Adipocyte (in vitro differentiated cells): ENCODE results near the gene THRB.

Experiments
- DNase-seq: peaks from one replicate; pipeline ENCODE4 v3.0.0-alpha.2; 2015; ENCODE audit warnings: low read depth
- H3K27me3 ChIP-seq: replicated peaks from 2 replicates; pipeline ENCODE4 v1.7.0; 2013; ENCODE audit warnings: mild to moderate bottlenecking, low read length, moderate library complexity; ENCODE audit not compliant: control insufficient read depth, insufficient read depth
- H3K36me3 ChIP-seq: 2 replicates; pipeline ENCODE4 v1.7.0; 2013; ENCODE audit warnings: low read length, mild to moderate bottlenecking, moderate library complexity; ENCODE audit not compliant: control insufficient read depth, insufficient read depth, severe bottlenecking
- H3K4me1 ChIP-seq: 2 replicates; pipeline ENCODE4 v1.7.0; 2013; ENCODE audit warnings: mild to moderate bottlenecking, low read length, moderate library complexity; ENCODE audit not compliant: control insufficient read depth, insufficient read depth
- H3K4me3 ChIP-seq: 2 replicates; pipeline ENCODE4 v1.7.0; 2013; ENCODE audit warnings: mild to moderate bottlenecking, low read length, moderate library complexity
- H3K9ac ChIP-seq: 2 replicates; pipeline ENCODE4 v1.7.0; 2013; ENCODE audit warnings: mild to moderate bottlenecking, low read length, moderate library complexity
- H3K9me3 ChIP-seq: 2 replicates; pipeline ENCODE4 v1.7.0; 2013; ENCODE audit warnings: mild to moderate bottlenecking, low read length, moderate library complexity; ENCODE audit not compliant: control insufficient read depth

Gene THRB

DNA sequence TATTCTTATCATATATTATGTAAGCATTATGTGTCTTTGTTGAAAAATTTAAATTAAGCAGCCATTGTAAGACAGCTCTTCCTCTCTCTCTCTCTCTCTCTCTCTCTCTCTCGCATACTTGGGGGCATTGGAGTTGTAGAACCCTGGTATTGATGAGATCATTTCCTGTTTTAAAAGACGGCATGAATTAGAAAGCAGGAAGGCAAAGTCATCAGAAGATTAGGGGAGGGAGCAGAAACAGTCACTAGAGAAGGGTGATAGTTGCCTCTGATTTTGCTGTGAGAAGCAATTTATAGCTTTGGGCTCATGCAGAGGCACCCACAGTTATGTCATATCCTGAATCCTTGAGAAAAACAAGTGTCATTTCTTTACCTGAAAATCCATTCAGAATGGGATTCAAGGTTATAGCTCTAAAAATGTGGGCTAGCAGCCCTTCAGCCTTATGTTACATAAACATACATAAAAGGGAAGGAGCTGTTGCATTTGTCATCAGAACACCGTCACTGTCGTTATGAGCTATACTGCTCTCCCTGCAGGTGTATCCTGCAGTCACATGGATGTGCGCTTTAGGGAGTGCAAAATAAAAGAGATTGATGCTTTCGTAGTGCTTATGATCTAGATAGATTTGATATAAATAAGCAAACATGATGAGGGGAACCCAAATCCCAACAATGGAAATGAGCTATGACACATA, 335.7 kb downstream of the THRB start:
- H3K36me3 ChIP-seq: no peaks in the 10 kb centered on the region
- no peaks in the 10 kb centered on the region for H3K9me3 ChIP-seq
- H3K4me1 ChIP-seq: peaks cover 12% of the 10 kb centered on the region
- no peak overlapping the region for H3K9ac ChIP-seq
- DNase-seq: no peak
- no peaks in the 10 kb centered on the region for H3K27me3 ChIP-seq
- H3K4me3 ChIP-seq: no peak overlapping the region

DNA sequence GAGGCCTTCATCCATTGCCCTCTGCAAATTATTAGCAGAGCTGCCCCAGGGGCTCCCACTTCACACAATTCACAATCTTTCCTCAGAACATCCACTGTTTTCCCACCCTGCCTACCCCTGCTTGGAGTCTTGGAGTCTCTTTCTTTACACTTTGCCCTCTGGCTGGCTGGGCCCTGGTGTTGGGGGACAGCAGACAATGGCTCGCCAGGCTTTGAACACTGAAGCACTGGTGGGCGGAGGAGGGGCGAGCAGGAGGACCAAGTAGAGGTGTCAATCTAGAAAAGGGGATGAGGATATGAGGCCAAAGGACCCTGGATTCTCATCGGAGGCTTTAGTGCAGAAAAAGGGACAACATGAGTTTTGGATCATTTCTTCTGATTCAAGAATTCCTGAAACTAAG, 337.5 kb downstream of the THRB start:
- Histone ChIP-seq H3K27me3 (no peaks in the 10 kb centered on the region), H3K4me3 (no peak overlapping the region), H3K9ac (no peak overlapping the region), H3K4me1 (peaks cover 17% of the 10 kb centered on the region), H3K36me3 (no peaks in the 10 kb centered on the region), H3K9me3 (no peaks in the 10 kb centered on the region)
- no peak for DNase-seq

DNA sequence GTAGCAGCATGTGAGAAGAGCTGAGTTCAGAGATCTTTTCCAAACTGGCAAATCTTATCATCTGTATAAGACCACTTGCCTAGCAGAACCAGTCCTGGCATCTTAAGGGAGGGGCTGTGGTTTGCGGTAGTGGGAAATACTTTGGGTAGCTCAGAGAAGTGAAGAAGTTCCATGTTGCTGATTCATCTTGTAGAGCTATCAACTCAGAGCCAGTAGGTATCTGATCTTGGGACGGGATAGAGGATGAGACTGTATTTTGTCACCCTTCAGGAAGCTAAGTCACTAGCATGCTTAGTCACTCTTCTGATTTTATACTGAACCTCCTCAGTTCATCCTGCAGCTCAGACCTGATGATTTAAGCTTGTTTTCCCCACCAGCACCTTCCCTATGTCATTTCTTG, 338.2 kb downstream of the THRB start:
- Histone ChIP-seq H3K27me3 (no peaks in the 10 kb centered on the region), H3K9me3 (no peaks in the 10 kb centered on the region), H3K4me1 (peaks cover 16% of the 10 kb centered on the region), H3K9ac (no peak overlapping the region), H3K36me3 (no peaks in the 10 kb centered on the region), H3K4me3 (no peak overlapping the region)
- peak; percentile 36 for DNase-seq

DNA sequence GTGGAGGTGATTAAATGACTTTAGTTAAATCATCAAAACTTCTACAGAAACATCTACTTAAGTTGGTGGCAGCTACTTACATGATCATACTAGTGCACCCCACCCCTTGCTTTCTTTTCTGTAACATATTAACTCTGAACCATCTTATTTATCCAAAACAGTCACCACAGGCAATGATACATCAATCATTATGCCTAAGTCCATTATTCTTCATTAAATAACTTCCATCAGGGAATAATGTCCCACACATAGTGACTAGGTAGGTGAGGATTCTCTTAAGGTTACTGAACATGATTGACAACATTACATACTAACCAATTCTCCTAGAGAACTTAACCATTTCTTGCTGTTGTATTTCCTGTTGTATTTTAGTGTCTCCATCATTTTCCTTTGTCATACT, 339.4 kb downstream of the THRB start:
- H3K9ac ChIP-seq: no peak overlapping the region
- no peaks in the 10 kb centered on the region for H3K36me3 ChIP-seq
- H3K27me3 ChIP-seq: no peaks in the 10 kb centered on the region
- H3K4me3 ChIP-seq: no peak overlapping the region
- H3K9me3 ChIP-seq: no peaks in the 10 kb centered on the region
- peaks cover 8% of the 10 kb centered on the region for H3K4me1 ChIP-seq
- DNase-seq: no peak

DNA sequence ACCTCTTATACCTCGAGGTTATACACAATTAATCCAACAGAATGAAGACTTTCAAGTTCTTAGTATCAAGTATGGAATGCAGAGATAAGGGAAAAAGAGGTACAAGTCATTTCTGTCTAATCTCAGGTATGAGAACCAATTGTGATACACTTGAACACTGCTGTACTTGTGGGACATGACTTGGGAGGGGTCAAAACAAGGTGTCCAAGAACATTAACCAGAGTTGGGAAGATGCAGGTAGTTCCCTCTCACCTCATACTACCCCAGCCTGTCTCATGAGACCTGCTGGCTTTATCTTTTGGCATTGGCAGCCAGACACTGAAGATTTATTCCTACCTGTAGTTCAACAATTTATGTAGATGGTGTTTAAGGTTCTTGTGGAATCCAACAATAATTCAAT, 339.9 kb downstream of the THRB start:
- H3K36me3 ChIP-seq: no peaks in the 10 kb centered on the region
- no peaks in the 10 kb centered on the region for H3K27me3 ChIP-seq
- H3K4me3 ChIP-seq: no peak overlapping the region

DNA sequence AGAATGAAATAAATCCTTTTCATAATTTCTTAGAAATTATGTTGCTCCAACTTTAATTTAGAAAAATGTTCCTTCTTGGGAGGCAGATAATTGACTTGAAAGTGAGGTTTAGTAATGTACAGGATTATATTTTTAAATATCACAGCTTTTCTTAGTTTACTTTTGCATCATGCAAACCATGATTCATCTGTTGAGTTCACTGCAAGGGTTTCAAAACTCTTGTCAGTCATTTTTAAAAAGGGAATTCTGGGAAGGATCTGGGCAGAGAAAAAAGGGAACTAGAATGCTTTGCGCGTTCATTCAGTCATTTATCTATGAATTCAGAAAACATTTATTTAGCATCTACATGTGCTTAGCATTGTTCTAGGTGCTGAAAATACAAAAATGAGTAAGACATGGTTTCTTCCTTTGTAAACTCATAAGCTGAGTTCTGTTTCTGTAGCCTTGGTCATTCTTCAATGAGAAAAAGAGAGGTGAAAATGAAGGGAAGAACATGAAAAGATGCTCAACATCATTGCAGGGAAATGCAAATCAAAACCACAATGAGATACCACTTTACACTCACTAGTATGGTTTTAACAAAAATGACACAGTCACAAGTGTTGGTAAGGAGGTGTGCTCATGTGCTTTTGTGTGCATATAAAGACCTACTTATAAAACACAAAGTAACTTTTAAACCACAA, 340.5 kb downstream of the THRB start:
- Histone ChIP-seq H3K27me3 (no peaks in the 10 kb centered on the region), H3K9ac (no peak overlapping the region), H3K4me3 (no peak overlapping the region), H3K36me3 (no peaks in the 10 kb centered on the region), H3K9me3 (no peaks in the 10 kb centered on the region), H3K4me1 (peaks cover 8% of the 10 kb centered on the region)
- peak; percentile 33 for DNase-seq

More for the DNA sequence above, 339.9 kb downstream of the THRB start:
- no peak overlapping the region for H3K9ac ChIP-seq
- DNase-seq: no peak
- H3K9me3 ChIP-seq: no peaks in the 10 kb centered on the region
- H3K4me1 ChIP-seq: peaks cover 8% of the 10 kb centered on the region

DNA sequence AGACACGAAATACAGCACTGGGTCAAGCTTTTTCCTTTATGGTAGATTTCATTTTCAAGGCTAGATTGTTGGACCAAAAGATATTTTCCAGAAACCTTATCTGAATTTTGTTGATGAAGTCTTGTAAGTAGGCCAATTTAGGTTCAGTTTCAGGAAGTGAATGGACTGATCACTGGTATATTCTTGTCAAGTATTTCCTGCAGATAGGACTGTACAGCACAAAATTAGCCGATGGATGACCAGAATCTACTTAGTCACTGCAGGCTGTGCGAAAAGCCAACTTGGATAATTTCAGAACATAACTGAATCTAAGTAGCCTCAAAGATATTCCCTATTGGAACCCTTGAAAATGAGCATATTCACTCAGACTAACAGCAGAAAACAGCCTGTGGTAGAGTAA, 343.1 kb downstream of the THRB start:
- Histone ChIP-seq H3K36me3 (no peaks in the 10 kb centered on the region), H3K9me3 (no peaks in the 10 kb centered on the region), H3K4me3 (no peak overlapping the region), H3K27me3 (no peaks in the 10 kb centered on the region), H3K9ac (no peak overlapping the region), H3K4me1 (peaks cover 19% of the 10 kb centered on the region)
- DNase-seq: no peak

DNA sequence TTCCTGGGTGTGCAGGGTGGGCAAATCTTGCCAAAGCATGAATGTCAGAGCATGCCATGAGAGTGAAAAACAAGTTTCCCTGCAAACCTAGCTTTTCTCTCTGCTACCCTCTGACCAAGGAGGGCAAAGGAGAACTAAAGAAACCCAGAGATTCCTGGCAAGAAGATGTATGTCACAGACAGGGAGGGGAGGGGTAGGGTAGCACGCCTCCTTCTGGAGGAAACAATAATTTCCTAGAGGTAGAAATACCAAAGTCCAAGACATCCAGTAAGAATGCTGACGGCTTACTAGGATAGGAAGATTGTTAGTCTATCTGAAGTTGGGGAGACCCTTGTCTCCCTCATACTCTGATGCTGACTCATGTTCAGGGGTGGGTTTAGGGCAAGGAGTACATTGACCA, 345.6 kb downstream of the THRB start:
- DNase-seq: no peak
- Histone ChIP-seq H3K9me3 (no peaks in the 10 kb centered on the region), H3K4me1 (peaks cover 37% of the 10 kb centered on the region), H3K27me3 (no peaks in the 10 kb centered on the region), H3K36me3 (no peaks in the 10 kb centered on the region), H3K4me3 (no peak overlapping the region), H3K9ac (no peak overlapping the region)

DNA sequence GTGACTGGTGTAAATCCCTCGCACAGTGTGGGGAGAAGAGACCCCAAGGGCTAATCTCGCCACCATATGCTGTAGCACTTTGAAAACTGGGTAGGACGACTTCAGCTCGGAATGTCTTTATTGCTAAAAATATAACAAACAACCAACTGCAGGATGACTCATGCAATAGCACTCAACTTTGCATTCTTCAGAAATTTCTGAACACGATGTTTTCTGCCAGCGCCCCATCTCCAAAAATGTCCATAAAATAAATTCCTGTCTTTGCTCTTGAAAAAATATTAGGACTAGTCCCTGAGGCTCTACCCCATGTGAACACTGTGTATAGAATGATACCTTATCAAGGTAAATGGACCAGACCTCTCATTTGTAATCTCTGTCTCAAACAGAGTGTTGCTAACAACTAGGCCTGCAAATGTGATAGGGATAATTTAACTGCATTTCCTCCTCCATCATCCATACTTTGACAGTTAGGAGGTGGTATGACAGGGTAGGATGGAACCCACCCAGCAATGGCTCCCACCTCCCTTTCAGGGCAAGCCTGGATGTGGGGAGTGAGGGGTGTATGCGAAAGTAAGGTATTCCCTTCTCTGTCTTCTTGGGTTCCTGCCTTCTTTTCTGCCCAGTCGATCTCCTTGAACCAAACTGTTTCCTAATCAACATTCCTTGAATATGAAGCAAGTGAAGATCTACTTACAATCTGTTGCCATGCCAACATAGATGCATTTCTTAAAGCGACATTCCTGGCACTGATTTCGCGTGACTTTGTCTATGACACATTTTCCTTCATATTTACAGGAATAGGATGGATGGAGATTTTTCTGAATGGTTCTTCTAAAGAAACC, 348.4 kb downstream of the THRB start:
- Histone ChIP-seq H3K36me3 (peaks cover 16% of the 10 kb centered on the region), H3K9me3 (no peaks in the 10 kb centered on the region), H3K4me1 (peaks cover 31% of the 10 kb centered on the region), H3K9ac (peak overlapping the region; percentile 83), H3K4me3 (peak overlapping the region; percentile 51), H3K27me3 (no peaks in the 10 kb centered on the region)
- peak; percentile 94 for DNase-seq

DNA sequence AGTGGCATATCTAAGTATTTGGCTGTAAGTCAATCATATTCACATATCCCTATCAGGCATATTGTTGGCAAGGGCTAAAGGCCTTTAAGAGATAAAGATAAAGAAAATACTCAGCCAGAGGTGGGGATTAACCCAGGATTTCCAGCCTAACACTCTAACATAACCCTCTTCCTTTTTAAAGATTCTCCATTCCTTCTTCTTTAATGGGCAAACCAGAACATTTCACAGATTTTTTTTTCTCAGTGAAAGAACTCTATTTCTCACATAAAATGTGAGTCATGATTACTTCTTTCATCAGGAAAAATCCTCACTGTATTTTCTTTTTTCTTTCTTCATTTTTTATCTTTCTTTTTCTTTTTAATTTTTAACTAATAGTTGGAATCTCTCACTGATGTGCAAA, 349.2 kb downstream of the THRB start:
- Histone ChIP-seq H3K36me3 (peaks cover 16% of the 10 kb centered on the region), H3K9me3 (no peaks in the 10 kb centered on the region), H3K27me3 (no peaks in the 10 kb centered on the region), H3K4me3 (peak overlapping the region; percentile 51), H3K9ac (peak overlapping the region; percentile 83), H3K4me1 (peaks cover 31% of the 10 kb centered on the region)
- peak; percentile 45 for DNase-seq

DNA sequence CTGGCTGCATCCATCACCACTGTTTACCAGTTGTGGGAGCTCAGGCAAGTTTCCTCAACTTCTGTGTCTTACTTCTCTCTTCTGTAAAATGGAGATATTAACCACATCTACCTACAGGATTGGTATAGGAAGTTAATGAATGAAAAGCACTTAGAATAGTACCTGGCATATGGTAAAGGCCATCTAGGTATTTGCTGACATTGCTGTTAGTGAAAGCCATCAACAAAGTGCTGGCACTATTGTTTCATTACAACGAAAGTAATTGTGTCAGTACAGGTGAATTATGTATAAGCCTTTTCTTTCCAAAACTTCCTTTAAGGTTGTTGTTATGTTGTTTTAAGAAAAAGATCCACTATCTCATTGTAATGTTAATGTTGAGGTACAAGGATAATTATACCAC, 352.5 kb downstream of the THRB start:
- Histone ChIP-seq H3K9ac (no peak overlapping the region), H3K9me3 (no peaks in the 10 kb centered on the region), H3K4me3 (no peak overlapping the region), H3K4me1 (peaks cover 25% of the 10 kb centered on the region), H3K27me3 (no peaks in the 10 kb centered on the region), H3K36me3 (peaks cover 19% of the 10 kb centered on the region)
- no peak for DNase-seq
